ENCODE data around the gene PRDM13. TPM values are rescaled to one million over a fixed set of nuclear protein-coding genes. Genes with fewer than 3 reads are reported as not detected.

PRDM13 gene
- total and polyA plus RNA-seq, 4 donors: not detected

- Histone ChIP-seq H3K4me1 (ENCODE audit: control insufficient read depth in 4 of 4, insufficient read depth in 4 of 4, low read length in 3 of 4) (no peaks in the 10 kb centered on the region), H3K27me3 (ENCODE audit: control insufficient read depth in 4 of 4, insufficient read depth in 4 of 4, low read length in 3 of 4) (no peaks in the 10 kb centered on the region), H3K9me3 (ENCODE audit: control insufficient read depth in 4 of 4, low read length in 3 of 4) (no peaks in the 10 kb centered on the region), H3K4me3 (ENCODE audit: low read depth in 1 of 3, low read length in 3 of 3) (no peak overlapping the region), H3K36me3 (ENCODE audit: control insufficient read depth in 4 of 4, insufficient read depth in 3 of 4, low read depth in 1 of 4, low read length in 3 of 4) (no peaks in the 10 kb centered on the region), H3K27ac (ENCODE audit: low read depth in 1 of 2, low read length in 2 of 2) (no peak overlapping the region), H3K9ac (ENCODE audit: low read depth in 1 of 2, low read length in 2 of 2) (no peak overlapping the region)
- no peak for DNase-seq (ENCODE audit: low spot score)
- 39% methylated on average over 1 of the region's 1 CpG for WGBS
- TF ChIP-seq EGR1 (IDR thresholded peaks at IDR 0.05; ENCODE audit: low read depth in 2 of 2) (no peak), GABPA (IDR thresholded peaks at IDR 0.05 in 1 of 2, conservative IDR thresholded peaks at IDR 0.05 in 1 of 2) (no peak), MAX (IDR thresholded peaks at IDR 0.05) (no peak), FOXA1 (IDR thresholded peaks at IDR 0.05) (no peak), TAF1 (conservative IDR thresholded peaks at IDR 0.05) (no peak), REST (IDR thresholded peaks at IDR 0.05) (no peak), RAD21 (IDR thresholded peaks at IDR 0.05) (no peak), YY1 (IDR thresholded peaks at IDR 0.05) (no peak), CTCF (IDR thresholded peaks at IDR 0.05; ENCODE audit: low read depth, low read length, missing input control) (no peak), SP1 (IDR thresholded peaks at IDR 0.05) (no peak), RXRA (IDR thresholded peaks at IDR 0.05) (no peak), NR2F2 (IDR thresholded peaks at IDR 0.05) (no peak), HNF4G (IDR thresholded peaks at IDR 0.05) (no peak), FOXA2 (IDR thresholded peaks at IDR 0.05) (no peak), ZBTB33 (IDR thresholded peaks at IDR 0.05) (no peak), JUND (IDR thresholded peaks at IDR 0.05) (no peak), ATF3 (IDR thresholded peaks at IDR 0.05) (no peak), HNF4A (conservative IDR thresholded peaks at IDR 0.05) (no peak)
These were observed 56.0 kb downstream of the PRDM13 start for GRCh38 chr6:99662616-99663015.

Small RNA genes within 50 kb of the gene (small RNA-seq; reads per million reads assigned to genes)
- gene RF00019: not detected

Other genes starting within 250 kb of the PRDM13 start
- 1 to 10 TPM; 3.8 to 7.1 TPM for gene COQ3, start 212.6 kb upstream of the PRDM13 start, total RNA-seq
- 1 to 10 TPM; 8.8 to 9.4 TPM for gene COQ3, start 212.6 kb upstream of the PRDM13 start, polyA plus RNA-seq
- 10 to 100 TPM; 34.4 to 88.7 TPM for gene PNISR, start 181.5 kb upstream of the PRDM13 start, total RNA-seq
- gene PNISR, start 181.5 kb upstream of the PRDM13 start, polyA plus RNA-seq: 10 to 100 TPM in 1 of 2 donors, 1 to 10 TPM in 1; 9.8 to 62.3 TPM
- gene USP45, start 91.4 kb upstream of the PRDM13 start, total RNA-seq: 10 to 100 TPM in 1 of 2 donors, 1 to 10 TPM in 1; 5.1 to 10.1 TPM
- gene USP45, start 91.4 kb upstream of the PRDM13 start, polyA plus RNA-seq: 1 to 10 TPM; 1.5 to 4.0 TPM
- gene CCNC, start 38.2 kb upstream of the PRDM13 start, total RNA-seq: 10 to 100 TPM; 43.2 to 80.7 TPM
- 10 to 100 TPM; 32.9 to 52.4 TPM for gene CCNC, start 38.2 kb upstream of the PRDM13 start, polyA plus RNA-seq

Data from liver (tissue), 10 donors.